NB4 (cell line): ENCODE results near the gene EPGN.

Experiments
- MAX ChIP-seq: IDR thresholded peaks from 2 replicates; pipeline ENCODE4 v1.6.1; 2011; ENCODE audit warnings: low read depth, low read length
- MYC ChIP-seq: IDR thresholded peaks from 2 replicates; pipeline ENCODE4 v1.6.1; 2011; ENCODE audit warnings: low read depth, low read length
- POLR2A ChIP-seq: IDR thresholded peaks from 2 replicates; pipeline ENCODE4 v1.6.1; 2011; ENCODE audit warnings: mild to moderate bottlenecking; ENCODE audit not compliant: insufficient read length; ENCODE audit errors: extremely low read depth
- TF ChIP-seq, protein P1 (sequence below): IDR thresholded peaks from one replicate; pipeline ENCODE4 v1.5.1; 2012; ENCODE audit warnings: low read depth, low read length

GRCh38 chr4:74317616-74318246 is 9.5 kb downstream of the EPGN start:
- TF ChIP-seq, protein P1, sequence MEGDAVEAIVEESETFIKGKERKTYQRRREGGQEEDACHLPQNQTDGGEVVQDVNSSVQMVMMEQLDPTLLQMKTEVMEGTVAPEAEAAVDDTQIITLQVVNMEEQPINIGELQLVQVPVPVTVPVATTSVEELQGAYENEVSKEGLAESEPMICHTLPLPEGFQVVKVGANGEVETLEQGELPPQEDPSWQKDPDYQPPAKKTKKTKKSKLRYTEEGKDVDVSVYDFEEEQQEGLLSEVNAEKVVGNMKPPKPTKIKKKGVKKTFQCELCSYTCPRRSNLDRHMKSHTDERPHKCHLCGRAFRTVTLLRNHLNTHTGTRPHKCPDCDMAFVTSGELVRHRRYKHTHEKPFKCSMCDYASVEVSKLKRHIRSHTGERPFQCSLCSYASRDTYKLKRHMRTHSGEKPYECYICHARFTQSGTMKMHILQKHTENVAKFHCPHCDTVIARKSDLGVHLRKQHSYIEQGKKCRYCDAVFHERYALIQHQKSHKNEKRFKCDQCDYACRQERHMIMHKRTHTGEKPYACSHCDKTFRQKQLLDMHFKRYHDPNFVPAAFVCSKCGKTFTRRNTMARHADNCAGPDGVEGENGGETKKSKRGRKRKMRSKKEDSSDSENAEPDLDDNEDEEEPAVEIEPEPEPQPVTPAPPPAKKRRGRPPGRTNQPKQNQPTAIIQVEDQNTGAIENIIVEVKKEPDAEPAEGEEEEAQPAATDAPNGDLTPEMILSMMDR = no peak
- no peak for TF ChIP-seq POLR2A
- TF ChIP-seq MAX = no peak
- no peak for TF ChIP-seq MYC
